Measurements from ENCODE around the gene SRSF10. TPM values are rescaled to one million over a fixed set of nuclear protein-coding genes. Genes with fewer than 3 reads are reported as not detected.
"Not testable (repeated sequence)": the region's sequence is repeated elsewhere in the genome, so short reads cannot be mapped to it uniquely, and the experiment has no call there.

The SRSF10 gene
- 126 TPM for total RNA-seq

DNA sequence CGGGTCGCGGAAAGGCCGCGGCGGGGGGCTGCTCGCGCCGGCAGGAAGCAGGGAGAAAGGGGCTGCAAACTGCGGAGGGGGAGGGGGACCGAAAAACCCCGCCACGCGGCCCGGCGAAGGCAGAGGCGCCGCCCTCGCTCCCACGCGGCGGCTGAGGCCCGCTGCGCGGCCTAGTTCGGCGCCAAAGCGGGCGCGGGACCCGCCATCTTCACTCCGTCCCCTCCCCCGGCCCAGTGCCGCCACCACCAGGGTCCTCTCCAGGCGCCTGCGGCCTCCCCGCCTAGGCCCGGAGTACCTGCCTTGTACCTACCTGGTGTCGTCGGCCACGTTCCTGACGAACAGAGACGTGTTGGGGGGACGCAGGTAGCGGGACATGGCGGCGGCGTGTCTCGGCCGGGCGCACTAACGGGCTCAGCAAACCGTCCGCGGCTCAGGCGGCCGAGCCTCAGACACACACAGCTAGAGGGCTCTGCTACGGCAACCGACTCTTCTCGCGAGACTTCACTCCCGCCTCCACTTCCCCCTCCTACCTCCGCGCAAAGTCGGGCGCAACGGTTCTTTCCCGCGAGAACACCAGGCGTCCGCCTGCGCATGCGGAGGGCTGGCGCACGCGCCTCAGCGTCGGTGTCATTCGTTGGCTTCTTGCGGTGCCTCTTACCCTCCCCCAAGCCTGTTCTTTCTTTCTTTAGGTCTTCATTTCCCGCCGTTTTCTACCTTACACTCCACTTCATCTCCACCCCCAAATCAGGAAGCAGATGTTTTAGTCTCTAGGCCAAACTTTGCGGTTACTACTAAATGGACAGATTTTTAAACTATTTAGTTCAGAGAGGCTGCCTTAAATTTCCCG is at the start of gene SRSF10:
TSS of gene SRSF10 (minus strand) at position 447 of the 847 bp plus-strand sequence. CDS start at position 375, 72 bp downstream.
- peak; percentile 99 for DNase-seq (ENCODE audit: low spot score)

GRCh38 chr1:24027838-24028468 is 47.8 kb upstream of the SRSF10 start:
- no peak for DNase-seq (ENCODE audit: low spot score)

GRCh38 chr1:24022581-24023361 is 42.6 kb upstream of the SRSF10 start:
- DNase-seq (ENCODE audit: low spot score), result no peak

DNA sequence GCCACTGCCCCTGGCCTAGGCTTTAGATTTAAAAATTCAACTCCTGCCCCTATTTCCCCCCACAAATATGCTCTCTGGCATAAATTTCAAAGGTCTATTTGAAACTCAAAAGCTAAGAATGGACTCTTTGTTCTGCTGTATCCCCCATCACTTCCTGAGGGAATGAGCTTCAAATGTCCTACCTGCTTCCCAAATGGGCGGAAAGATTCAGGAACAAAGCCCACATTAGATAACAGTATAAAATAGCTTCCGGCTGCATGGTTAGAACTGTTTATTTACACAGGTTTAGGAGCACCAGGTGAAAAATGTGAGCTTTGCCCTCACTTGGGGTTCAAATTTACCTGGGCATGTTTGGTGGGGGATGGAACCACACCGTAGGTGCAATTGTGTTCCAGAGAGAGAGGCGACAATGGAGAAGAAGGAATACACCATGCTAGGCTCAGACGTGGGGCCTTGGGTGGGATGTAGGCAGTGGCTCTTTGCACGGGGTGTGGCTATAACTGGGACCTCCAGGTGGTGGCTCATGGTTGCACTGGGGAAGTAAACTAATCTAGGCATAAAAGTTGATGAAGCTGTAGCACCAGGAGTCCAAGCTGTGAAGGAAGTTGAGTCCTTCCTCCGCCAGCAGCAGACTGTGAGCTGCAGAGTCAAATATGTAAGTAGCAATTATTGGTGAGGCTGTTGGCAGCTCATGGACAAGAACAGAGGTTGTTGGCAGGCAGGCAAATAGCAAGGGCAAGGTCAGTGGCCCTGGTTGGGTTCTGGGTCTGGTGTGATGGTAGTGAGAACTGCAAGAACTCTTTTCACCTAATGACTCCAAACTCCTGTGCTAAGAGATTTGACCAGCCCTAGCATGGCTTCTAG is 41.5 kb upstream of the SRSF10 start:
- no peak for DNase-seq (ENCODE audit: low spot score)

GRCh38 chr1:24020470-24020869 is 40.3 kb upstream of the SRSF10 start:
- DNase-seq (ENCODE audit: low spot score), result no peak

DNA sequence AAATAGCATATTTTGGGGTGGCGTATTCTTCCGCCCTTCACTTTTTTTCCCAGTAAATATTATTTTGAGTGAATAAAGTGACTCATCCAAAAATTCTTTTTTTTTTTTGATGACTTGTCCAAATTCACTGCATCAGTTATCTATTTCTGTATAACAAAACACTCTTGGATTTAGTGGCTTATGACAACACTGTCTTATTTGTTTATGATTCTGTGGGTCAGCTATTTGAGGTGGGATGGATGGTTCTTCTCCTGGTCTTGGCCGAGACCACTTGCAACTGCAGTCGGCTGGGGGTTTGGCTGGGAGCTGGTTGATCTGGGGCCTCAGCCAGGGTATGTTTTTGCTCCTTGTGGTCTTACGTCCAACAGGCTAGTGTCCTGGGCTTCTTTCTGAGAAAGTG is 39.9 kb upstream of the SRSF10 start:
- DNase-seq (ENCODE audit: low spot score), result no peak

DNA sequence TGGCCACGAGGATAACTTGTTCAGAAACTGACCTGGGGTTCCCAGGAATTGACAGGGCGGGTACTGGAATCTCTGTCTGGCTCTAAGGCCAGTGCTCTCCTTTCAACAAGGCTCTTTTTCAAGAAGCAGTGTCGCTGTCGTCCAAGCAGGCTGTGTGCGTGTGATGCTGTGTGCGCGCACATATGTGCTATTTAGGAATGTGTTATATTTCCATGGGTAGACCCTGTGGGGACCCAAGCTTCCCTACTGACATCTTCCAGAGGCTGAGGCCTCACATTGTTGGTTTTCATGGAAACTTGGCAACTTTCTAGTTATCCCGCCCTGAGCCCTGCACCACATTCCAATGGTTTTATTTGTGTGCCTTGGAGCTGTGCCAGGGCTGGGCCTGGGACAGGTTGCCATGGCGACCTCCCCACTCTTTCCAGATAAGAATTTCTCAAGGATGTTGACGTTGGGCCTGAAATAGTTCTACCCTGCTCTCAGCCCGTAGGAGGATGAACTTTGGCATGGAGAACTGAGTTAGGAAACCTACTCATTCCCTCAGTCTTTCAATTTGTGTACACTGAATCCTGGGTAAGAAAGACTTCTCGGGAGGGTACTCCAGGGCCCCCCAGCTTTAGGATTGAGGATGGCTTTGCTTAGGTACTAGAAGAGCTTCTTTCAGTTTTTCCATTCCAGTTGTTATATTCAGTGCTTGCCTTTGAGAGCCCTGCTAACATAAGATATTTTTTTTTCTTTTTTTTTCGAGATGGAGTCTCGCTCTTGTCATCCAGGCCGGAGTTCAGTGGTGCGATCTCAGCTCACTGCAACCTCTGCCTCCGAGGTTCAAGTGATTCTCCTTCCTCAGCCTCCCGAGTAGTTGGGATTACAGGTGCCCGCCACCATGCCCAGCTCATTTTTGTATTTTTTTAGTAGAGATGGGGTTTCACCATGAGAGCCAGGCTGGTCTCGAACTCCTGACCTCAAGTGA is 38.8 kb upstream of the SRSF10 start:
- DNase-seq (ENCODE audit: low spot score), result peak; percentile 97

DNA sequence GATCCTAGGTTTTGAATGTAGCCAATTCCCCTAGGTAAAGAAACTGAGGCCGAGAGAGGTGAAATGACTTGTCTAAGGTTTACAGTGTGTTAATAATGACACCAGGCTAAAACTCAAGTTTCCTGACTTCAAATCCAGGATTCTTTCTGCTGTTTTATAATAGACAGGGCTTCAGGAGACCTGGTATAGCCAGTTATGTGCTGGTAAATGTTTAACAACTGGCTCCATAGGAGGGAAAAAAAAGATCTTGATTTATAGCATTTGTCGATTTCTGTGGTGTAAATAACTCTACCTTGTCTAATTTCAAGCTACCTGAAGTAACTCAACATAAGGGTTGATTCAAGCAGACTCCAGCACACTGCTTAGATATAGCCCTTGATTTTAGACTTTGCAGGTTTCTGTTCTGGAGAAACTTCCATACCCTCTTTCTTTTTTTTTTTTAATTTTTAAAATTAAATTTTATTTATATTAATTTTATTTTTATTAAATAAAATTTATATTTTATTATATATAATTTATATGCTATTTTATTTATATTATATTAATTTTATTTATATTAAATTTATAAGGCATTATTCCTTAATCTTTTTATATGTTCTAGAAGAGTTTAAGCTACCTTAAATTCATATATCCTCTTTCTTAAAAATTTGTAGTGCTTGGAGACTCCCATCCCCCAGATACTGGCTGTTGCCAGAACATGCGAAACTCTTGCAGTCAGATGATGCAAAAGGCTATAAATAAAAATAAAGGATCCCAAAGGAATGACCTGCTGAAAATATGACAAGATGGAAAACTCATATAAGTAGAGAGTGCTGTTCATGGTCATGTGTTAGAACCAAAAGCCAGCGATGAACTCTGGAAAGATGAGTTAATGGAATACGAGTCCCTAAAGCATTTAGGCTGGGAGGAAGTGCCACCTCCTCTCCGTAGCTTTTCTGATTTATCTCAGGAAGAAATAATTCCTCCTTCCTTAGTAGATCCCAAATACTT is 35.4 kb upstream of the SRSF10 start:
- no peak for DNase-seq (ENCODE audit: low spot score)

DNA sequence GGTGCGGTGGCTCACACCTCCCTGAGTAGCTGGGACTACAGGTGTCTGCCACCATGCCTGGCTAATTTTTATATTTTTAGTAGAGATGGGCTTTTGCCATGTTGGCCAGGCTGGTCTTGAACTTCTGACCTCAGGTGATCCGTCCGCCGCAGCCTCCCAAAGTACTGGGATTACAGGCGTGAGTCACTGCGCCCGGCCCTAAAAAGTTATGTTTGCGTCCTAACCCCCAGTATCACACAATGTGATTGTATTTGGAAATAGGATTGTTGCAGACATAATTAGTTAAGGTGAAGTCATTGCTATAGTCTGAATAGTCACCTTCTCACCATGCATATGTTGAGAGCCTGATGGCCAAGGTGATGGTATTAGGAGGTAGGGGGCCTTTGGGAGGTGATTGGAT is 32.8 kb upstream of the SRSF10 start:
- DNase-seq (ENCODE audit: low spot score), result not testable (repeated sequence)

DNA sequence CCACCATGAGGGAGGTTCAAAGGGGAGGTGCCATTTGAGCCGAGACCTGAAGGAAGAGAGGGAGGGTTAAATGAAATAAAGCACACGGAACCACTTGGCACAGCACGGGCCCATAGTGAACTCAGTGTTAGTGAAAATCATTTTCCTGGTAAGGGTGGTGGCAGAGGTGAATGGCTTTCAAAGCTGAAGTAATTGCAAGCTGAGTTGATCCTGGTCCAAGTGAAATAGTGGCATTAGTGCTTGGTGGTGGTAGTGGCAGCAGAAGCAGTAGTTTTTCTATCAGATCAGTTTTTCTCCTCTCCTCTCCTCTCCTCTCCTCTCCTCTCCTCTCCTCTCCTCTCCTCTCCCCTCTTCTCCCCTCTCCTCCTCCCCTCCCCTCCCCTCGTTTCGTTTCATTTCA is 30.5 kb upstream of the SRSF10 start:
- no peak for DNase-seq (ENCODE audit: low spot score)

GRCh38 chr1:24009406-24009805 is 29.3 kb upstream of the SRSF10 start:
- DNase-seq (ENCODE audit: low spot score), result no peak

DNA sequence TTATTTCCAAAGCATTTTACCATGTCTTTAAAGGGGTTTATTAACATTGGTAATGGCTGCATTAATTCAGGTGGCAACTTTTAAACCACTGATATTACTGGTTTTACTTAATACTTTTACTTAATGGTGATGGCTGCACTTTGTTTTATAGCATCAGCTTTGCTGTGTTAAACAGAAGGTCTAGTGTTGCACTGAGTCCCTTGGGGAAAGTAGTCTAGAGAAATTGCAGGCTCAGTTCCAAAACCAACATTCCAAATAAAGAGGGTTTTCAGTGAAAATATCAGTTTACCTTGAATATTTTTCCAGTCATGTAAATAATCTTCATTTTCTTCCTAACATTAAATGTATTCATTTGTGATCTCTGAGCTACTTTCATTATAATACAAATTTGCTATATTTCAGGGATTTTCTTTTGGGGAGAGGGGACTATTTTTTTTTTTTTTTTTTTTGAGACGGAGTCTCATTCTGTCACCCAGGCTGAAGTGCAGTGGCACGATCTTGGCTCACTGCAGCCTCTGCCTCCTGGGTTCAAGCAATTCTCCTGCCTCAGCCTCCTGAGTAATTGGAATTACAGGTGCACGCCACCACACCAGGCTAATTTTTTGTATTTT is 28.6 kb upstream of the SRSF10 start:
- DNase-seq (ENCODE audit: low spot score), result not testable (repeated sequence)

- no peak for DNase-seq (ENCODE audit: low spot score)
Observed at GRCh38 chr1:24007079-24007478, 27.0 kb upstream of the SRSF10 start.

DNA sequence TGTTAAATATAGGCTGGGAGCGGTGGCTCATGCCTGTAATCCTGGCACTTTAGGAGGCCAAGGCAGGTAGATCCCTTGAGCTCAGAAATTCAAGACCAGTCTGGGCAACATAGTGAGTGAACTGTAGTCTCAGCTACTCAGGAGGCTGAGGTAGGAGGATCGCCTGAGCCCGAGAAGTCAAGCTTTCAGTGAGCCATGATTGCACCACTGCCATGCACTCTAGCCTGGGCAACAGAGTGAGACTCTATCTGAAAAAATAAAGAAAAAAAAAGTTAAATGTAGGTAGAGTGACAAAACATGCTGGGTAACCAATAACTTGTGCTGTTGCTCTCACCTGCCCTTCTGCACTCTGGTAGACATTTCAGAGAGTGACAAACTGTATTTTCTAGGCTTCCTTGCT is 25.0 kb upstream of the SRSF10 start:
- DNase-seq (ENCODE audit: low spot score), result no peak

DNA sequence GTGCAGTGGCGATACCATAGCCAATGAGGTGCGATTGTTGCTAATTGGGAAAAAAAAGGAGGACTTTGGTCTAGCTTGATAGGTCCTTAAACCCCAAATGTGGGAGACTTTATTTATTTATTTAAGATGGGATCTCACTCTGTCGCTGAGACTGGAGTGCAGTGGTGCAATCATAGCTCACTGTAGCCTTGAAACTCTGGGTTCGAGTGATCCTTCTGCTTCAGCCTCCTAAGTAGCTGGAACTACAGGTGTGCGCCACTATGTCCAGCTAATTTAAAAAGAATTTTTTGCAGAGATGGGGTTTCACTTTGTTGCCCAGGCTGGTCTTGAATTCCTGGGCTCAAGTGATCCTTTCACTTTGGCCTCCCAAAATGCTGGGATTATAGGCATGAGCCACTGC is 24.0 kb upstream of the SRSF10 start:
- no peak for DNase-seq (ENCODE audit: low spot score)

DNA sequence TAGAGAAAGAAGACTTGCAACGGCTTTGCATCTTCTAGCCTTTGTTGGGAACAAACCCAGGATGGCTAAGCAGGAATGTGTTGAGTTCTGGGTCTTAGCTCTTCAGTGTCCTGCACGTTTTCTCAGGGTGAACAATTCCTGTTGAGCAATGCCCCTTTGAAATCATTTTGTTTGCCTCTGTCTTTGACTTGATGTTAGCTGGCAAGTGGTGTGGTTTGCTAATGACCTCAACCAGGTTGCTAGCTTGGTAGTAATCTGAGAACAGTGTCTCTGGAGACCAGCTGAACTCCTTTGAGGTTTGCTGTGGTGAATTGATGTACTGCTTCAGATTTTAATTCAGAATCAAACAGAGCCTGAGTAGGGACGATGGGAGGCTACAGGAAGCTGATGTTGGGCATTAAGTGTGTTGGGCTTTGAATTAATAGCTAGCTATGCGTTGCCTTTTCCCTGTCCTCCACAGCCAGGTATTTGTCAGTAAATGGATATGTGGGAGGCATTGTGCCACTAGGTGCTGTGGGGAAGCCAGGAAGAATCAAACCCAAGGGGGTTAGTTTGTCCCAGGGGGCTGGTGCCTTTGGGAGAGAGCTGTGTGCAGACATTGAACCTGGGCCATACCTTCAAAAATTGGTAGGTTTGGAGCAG is 23.3 kb upstream of the SRSF10 start:
- no peak for DNase-seq (ENCODE audit: low spot score)

DNA sequence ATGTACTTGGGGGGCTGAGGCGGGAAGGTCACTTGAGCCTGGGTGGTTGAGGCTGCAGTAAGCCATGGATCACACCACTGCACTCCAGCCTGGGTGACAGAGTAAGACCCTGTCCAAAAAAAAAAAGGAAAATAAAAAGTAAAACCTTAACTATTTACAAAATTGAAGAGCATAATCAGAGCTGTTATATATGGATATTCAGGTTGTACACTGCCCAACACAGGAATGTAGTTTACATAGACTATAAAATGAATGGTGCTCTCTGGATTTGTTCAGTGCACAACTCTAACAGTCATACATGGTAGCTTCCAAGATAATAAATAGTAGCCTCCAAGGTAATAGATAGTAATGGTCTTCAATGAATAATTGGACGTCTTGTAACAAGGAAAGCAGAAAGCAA is 22.6 kb upstream of the SRSF10 start:
- DNase-seq (ENCODE audit: low spot score), result no peak

GRCh38 chr1:23999156-23999671 is 19.1 kb upstream of the SRSF10 start:
- no peak for DNase-seq (ENCODE audit: low spot score)
